Endothelial cell of umbilical vein (primary cell): ENCODE results near the gene ELOVL5.

Experiments used
- EZH2 ChIP-seq: IDR thresholded peaks from 2 replicates; pipeline ENCODE4 v1.6.1; 2012; ENCODE audit warnings: borderline replicate concordance, low read depth, mild to moderate bottlenecking, moderate library complexity, low read length, inconsistent platforms; ENCODE audit not compliant: severe bottlenecking
- FOS ChIP-seq: IDR thresholded peaks from 2 replicates; pipeline ENCODE4 v1.6.1; 2011; ENCODE audit warnings: mild to moderate bottlenecking, low read length, moderate library complexity, borderline replicate concordance; ENCODE audit not compliant: insufficient read depth
- JUN ChIP-seq: IDR thresholded peaks from 2 replicates; pipeline ENCODE4 v1.6.1; 2011; ENCODE audit warnings: borderline replicate concordance, low read depth; ENCODE audit not compliant: insufficient read length, insufficient read depth
- MYC ChIP-seq: IDR thresholded peaks from one replicate; pipeline ENCODE4 v1.6.1; 2011; ENCODE audit warnings: mild to moderate bottlenecking, low read depth, low read length
- POLR2A ChIP-seq: IDR thresholded peaks from 2 replicates; pipeline ENCODE4 v1.6.1; 2012; ENCODE audit warnings: low read depth, mild to moderate bottlenecking, control low read depth, low read length
- POLR2AphosphoS5 ChIP-seq: IDR thresholded peaks from 2 replicates; pipeline ENCODE4 v1.6.1; 2012; ENCODE audit warnings: low read depth, mild to moderate bottlenecking, control low read depth, low read length, moderate library complexity; ENCODE audit not compliant: insufficient read depth
- TF ChIP-seq, protein P1 (sequence below), 2 donors: IDR thresholded peaks; 1 replicate in 1 of 2; 2 replicates in 1 of 2; pipeline ENCODE4 v1.5.1; 2011; ENCODE audit warnings: low read length in 2 of 2, mild to moderate bottlenecking in 2 of 2, moderate library complexity in 2 of 2, control low read depth in 1 of 2, inconsistent platforms in 1 of 2, low read depth in 1 of 2; ENCODE audit not compliant: insufficient read depth in 1 of 2; ENCODE audit errors: extremely low read depth in 1 of 2
- TF ChIP-seq, protein P2 (sequence below): IDR thresholded peaks from 2 replicates; pipeline ENCODE4 v1.6.1; 2011; ENCODE audit not compliant: insufficient read depth, insufficient read length

DNA sequence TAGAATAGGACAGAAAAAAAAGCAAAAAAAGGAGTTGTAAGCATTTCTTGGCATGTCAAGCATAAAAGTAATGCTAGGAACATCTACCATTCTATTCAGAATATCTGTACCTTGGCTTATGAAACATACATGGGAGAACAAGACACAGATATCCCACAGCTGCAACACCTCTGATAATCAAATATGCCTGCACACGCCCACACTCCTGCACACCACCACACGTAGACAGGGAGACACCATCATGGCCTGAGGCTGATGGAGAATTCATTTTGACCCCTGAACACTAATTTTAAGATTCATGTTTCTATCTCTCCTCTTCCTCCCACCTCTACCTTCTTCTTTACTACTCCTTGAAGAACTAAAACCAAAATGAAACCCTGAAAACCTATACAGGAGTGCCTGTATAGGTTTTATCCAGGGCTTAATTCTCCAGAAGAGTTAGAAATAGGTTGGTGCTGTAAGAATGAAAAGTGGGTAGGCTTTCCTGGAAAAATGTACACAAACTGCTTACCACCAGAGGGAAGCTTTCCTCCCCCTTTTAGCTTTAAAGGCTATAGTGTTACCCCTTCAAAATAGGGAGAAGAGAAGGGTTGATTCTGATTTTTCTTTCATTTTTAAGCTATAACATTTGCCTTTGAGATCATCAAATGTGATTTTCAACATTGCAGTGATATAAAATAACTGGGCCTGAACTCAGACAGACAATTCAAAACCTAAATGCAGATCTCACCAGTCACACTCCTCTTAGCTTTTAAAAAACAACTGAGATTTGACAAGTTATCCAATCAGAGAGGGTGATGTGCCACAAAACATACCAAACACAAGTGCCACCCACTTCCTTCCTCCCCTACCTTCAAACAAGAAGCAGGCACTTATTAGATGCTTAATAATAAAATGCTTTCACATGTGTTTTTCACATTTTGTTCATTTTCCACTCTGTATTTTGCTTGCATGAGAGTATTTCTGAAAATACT, 57.9 kb downstream of the ELOVL5 start:
- TF ChIP-seq, protein P1, sequence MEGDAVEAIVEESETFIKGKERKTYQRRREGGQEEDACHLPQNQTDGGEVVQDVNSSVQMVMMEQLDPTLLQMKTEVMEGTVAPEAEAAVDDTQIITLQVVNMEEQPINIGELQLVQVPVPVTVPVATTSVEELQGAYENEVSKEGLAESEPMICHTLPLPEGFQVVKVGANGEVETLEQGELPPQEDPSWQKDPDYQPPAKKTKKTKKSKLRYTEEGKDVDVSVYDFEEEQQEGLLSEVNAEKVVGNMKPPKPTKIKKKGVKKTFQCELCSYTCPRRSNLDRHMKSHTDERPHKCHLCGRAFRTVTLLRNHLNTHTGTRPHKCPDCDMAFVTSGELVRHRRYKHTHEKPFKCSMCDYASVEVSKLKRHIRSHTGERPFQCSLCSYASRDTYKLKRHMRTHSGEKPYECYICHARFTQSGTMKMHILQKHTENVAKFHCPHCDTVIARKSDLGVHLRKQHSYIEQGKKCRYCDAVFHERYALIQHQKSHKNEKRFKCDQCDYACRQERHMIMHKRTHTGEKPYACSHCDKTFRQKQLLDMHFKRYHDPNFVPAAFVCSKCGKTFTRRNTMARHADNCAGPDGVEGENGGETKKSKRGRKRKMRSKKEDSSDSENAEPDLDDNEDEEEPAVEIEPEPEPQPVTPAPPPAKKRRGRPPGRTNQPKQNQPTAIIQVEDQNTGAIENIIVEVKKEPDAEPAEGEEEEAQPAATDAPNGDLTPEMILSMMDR (IDR thresholded peaks at IDR 0.05; ENCODE audit: extremely low read depth in 1 of 2, insufficient read depth in 1 of 2, low read depth in 1 of 2, low read length in 2 of 2), result no peak
- TF ChIP-seq MYC (no peak), POLR2A (no peak), POLR2AphosphoS5 (no peak), EZH2 (no peak), JUN (no peak), FOS (no peak)
- TF ChIP-seq, protein P2, sequence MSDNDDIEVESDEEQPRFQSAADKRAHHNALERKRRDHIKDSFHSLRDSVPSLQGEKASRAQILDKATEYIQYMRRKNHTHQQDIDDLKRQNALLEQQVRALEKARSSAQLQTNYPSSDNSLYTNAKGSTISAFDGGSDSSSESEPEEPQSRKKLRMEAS, result no peak
